Measurements from ENCODE around the gene CEACAM18.
"Not testable (repeated sequence)": the region's sequence is repeated elsewhere in the genome, so short reads cannot be mapped to it uniquely, and the experiment has no call there.

The CEACAM18 gene

DNA sequence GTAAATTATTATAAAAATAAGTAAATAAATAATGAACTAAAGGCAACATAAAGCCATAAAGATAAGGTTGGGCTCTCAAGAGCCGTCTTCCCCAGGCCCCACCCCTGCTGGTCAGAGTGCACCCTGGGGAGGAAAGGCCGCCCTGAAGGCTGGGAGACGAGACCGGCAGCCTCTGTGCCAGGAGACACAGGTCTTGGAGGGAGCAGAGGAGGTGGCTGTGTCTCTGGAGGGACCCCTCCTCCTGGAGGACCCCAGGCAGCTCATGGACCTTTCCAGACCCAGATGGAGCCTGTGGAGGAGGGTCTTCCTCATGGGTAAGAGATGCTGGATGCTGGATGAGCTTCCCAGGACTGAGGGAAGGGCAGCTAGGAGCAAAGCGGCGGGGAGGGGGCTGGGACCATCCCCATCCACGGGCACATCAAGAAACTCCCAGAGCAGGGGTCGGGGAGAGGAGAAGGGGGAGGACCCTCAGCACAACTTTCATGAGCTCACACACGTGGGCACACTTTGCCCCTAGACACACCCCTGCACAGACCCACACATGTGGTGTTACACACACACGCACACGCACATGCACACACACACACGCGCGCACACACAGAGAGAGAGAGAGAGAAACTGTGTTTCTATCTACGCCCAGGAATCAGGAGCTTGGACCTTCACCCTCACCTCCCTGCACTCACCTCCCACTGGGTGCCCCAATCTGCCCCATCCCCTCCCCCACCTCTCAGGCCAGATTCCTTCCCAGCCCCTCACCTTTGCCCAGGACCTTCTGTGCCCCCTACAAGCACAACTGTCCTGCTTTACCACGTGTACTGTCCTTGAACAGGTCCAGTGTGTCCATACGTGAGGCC is at the start of gene CEACAM18:
Gene CEACAM18 (plus strand): TSS at position 159 of the 854 bp plus-strand sequence.
- intact Hi-C loops (cut with DNase I), result no loop called here
- DNase-seq, result peak in 1 of 10 donors; percentile 26

DNA sequence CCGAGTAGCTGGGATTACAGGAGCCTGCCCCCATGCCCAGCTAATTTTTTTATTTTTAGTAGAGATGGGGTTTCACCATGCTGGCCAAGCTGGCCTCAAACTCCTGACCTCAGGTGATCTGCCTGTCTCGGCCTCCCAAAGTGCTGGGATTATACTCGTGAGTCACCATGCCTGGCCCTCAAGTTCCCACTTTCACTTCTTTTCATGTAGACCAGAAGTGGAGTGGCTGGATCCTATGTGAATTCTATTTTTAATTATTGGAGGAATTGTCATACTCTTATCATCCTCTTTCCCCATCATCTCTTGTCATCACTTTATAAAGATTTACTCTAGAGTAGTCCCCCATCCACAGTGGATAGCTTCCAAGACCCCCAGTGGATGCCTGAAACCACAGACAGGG is 48.1 kb upstream of the CEACAM18 start:
- intact Hi-C loops (cut with DNase I), result no loop called here
- DNase-seq, result peak in 1 of 10 donors; percentile 43

DNA sequence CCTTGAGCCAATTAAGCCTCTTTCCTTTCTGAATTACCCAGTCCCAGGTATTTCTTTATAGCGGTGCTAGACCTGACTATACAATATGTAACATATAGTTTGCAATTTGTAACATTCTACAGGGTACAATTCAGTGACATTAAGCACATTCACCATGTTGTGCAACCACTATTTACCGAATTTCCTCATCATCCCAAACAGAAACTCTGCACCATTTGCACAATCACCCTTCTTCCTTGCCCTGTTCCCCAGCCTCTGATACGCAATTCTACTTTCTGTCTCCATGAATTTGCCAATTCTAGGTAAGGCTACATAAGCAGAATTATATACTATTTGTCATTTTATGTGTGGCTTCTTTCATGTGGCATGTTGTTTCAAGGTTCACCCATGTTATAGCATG is 47.2 kb upstream of the CEACAM18 start:
- no peak for DNase-seq
- intact Hi-C loops (cut with DNase I), result no loop called here

- intact Hi-C loops (cut with DNase I), result no loop called here
- no peak for DNase-seq
Observed at GRCh38 chr19:51433043-51433442, 45.3 kb upstream of the CEACAM18 start.

GRCh38 chr19:51434456-51434855 is 43.9 kb upstream of the CEACAM18 start:
- DNase-seq, result no peak
- intact Hi-C loops (cut with DNase I), result no loop called here

GRCh38 chr19:51439021-51439465 is 39.3 kb upstream of the CEACAM18 start:
- no peak for DNase-seq
- intact Hi-C loops (cut with DNase I), result no loop called here

DNA sequence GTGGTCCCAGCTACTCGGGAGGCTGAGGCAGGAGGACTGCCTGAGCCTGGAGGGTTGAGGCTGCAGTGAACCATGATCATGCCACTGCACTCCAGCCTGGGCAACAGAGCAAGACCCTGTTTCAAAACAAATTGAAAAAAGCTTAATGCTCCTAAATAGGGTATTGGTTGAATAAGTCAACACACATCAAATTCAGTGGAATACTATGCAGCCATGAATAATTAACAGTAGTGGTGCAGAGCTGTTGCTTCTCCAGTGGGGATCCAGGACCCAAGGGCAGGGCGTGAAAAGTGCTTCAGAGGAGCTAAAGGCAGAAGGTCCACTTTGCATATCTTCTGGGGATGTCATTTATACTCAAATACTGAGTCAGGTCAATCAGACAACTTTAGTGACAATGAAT is 38.3 kb upstream of the CEACAM18 start:
- DNase-seq, result no peak
- intact Hi-C loops (cut with DNase I), result no loop called here

GRCh38 chr19:51440846-51441409 is 37.4 kb upstream of the CEACAM18 start:
- DNase-seq, result peak in 1 of 10 donors; percentile 83
- intact Hi-C loops (cut with DNase I), result no loop called here

DNA sequence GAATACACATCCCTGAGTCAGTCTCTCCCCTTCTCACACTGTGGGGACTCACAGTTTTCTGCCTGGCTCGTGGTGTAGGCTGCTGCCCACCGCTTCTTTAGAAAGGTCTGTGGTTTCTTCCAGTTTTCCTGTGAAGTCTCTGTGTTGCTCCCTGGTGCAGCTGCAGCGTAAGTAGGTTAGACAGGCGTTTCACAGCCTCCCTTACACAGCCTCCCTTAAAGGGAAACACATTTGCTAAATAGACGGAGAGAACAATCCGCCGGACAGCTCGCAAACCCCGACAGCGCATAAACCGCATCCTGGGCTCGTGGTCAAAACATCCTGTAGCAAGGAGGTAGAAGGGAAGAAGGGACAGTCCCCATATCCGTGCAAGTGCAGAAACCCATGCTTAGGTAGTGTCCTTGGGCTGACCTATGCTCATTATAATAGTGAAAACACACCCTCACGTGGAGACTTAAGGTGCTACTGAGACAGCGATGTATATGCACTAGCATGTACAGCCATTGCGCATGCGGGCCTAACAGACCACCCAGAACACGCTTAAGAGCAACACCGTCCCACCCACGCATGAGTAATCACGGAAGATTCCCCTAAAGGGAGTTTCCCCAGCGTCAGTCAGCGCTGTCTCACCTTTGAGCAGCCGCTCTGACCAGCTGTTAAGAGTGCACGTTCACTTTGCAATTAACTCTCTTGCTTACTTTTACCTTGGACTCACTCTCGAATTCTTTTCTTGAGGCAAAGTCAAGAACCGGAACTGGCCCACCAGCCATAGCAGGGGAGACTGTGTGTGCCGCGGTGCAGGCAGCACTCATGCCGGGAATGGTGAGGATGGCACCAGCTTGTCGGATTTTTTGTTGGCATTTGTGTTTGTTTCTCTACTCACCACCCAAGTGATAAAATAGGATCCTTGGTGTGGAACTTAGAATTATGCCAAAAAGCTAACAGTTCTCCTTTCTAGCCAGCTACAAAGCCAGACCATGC is 36.6 kb upstream of the CEACAM18 start:
- no peak for DNase-seq

GRCh38 chr19:51447510-51447909 is 30.8 kb upstream of the CEACAM18 start:
- intact Hi-C loops (cut with DNase I); DNase-seq: not testable (repeated sequence)

More for the DNA sequence above, 36.6 kb upstream of the CEACAM18 start:
- intact Hi-C loops (cut with DNase I), result no loop called here

GRCh38 chr19:51448011-51448410 is 30.3 kb upstream of the CEACAM18 start:
- intact Hi-C loops (cut with DNase I), result no loop called here
- DNase-seq, result peak in 1 of 10 donors; percentile 76

DNA sequence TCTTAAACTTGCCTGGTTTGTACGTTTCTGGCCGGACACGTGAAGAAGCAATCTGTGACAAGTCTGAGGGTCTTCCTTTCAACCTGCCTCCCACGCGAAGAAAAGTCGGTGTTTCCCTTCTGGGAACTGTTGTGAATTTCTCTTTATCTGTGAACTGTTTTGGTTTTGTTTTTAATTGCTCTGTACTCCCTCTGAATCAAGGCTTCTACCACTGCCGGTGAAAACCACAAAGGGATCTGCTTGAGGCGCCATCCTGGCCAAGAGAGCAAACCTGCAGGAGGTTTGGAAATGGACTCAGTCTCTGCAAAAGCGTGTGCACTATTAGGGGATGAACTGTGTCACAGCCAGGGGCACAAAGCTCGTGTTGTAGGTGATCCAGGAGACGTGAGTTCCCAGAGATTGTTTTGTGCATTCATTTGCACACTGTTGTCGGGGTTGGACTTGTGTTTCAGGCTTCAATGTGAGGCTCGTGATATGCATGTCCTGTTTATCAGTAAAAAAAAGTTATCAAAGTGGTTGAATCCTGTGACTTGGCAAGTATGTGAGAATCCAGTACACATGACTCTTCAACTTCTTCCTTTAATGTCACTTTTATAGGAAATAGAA is 29.8 kb upstream of the CEACAM18 start:
- intact Hi-C loops (cut with DNase I), result no loop called here
- peak in 1 of 10 donors; percentile 57 for DNase-seq

- intact Hi-C loops (cut with DNase I), result no loop called here
- peak in 1 of 10 donors; percentile 2 for DNase-seq
Observed at GRCh38 chr19:51450730-51451307, 27.5 kb upstream of the CEACAM18 start.

DNA sequence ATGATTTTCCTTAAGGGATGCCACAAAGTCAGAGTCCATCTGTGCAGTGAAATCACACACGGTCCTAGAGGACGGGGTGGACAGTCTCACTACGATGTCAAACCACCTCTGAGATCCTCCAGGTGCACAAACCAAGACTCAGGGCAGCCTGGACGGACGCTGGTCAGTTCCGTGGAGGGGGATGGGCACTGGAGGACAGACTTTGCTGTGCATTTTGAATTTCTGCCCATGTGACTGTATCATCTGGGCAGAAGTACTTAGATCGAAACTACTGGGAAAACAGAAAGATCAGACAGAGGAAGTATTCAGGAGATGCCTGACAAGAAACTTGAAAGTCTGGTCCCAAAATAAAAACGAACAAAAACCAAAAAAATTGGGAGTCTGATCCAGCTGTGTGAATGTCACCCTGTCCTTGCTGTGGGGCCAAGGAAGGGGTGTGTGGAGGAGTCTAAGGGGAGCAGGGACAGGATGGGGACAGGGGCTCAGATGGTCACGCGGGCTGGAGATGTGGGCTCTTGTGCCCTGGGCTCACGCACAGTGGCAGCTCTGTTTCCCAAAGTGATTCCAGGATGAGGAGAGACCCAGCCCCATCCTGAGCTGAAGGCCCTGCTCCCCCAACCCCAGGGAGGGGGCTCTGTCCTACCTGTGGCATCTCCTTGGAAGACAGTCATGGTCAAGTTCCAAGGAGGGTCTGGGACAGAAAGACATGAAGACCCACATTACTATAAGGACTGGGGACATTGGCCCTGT is 21.6 kb upstream of the CEACAM18 start:
- DNase-seq, result no peak
- intact Hi-C loops (cut with DNase I), result no loop called here

DNA sequence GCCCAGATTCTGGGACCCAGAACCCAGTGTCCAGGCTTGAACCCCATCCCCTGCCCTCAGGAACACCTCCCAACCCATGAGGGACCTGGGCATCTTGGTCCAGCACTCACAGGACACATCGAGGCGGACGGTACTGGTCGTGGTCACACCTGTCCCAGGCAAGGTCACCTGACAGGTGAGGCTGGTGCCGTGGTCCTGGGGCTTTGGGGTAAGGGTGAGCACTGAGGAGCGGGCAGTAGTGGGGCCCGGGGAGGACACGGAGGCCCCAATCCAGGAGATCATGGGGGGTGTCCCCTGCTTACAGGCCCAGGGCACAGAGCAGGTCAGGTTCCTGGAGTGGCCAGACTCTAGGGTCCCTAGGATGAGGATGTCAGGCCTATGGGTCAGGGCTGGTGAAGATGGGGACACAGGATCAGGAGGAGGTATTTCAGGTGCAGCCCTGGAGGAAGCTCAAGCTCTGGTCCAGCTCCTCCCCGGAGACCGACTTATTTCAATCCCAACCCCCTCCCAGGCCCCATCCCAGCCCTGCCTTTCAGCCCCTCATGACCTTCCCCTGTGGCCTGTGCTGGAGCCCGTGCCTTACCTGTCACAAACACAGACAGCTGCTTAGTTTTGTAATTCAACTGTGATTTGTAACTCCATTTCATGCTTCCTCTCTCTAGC is 20.9 kb upstream of the CEACAM18 start:
- intact Hi-C loops (cut with DNase I), result no loop called here
- no peak for DNase-seq

- intact Hi-C loops (cut with DNase I), result no loop called here
- no peak for DNase-seq
Observed at GRCh38 chr19:51458051-51458645, 20.2 kb upstream of the CEACAM18 start, which contains the start of gene SIGLEC8. TSS of gene SIGLEC8 (minus strand) at chr19:51458454. CDS start at chr19:51458387, 67 bp downstream.

- intact Hi-C loops (cut with DNase I), result no loop called here
- DNase-seq, result no peak
Observed at GRCh38 chr19:51458899-51459505, 19.3 kb upstream of the CEACAM18 start.

All from posterior cingulate gyrus (tissue), 11 donors.